Testis (tissue), 3 donors: Measurements from ENCODE around the gene CAMTA1. TPM values are rescaled to one million over a fixed set of nuclear protein-coding genes. Genes with fewer than 3 reads are reported as not detected.

ENCODE experiments used
- DNase-seq: peaks from one replicate; pipeline ENCODE4 v3.0.0-alpha.2; 2019
- H3K27ac ChIP-seq, 2 donors: fragments of 200-600 bp; sonication (generic); one replicate each; pipeline ENCODE4 v1.5.1; 2019
- H3K27me3 ChIP-seq: fragments of 200-600 bp; sonication (generic); one replicate; pipeline ENCODE4 v1.5.1; 2019
- H3K36me3 ChIP-seq: fragments of 200-600 bp; sonication (generic); one replicate; pipeline ENCODE4 v1.5.1; 2017; ENCODE audit warnings: low read depth; ENCODE audit errors: missing control alignments
- H3K4me1 ChIP-seq: fragments of 200-600 bp; sonication (generic); one replicate; pipeline ENCODE4 v1.5.1; 2019
- H3K4me3 ChIP-seq, 2 donors: fragments of 200-600 bp; sonication (generic); one replicate each; pipeline ENCODE4 v1.5.1; 2017 to 2019
- H3K9me3 ChIP-seq: fragments of 200-600 bp; sonication (generic); one replicate; pipeline ENCODE4 v1.5.1; 2017
- POLR2A ChIP-seq: fragments of 450-650 bp; IDR thresholded peaks from one replicate; pipeline ENCODE4 v1.6.1; 2017; ENCODE audit warnings: antibody characterized with exemption, mild to moderate bottlenecking, moderate library complexity
- WGBS, 2 donors: methylation state at CpG; one replicate each; pipeline ENCODE4 v1.1.5; 2018; 5-methylcytosine and 5-hydroxymethylcytosine counted together
- intact Hi-C: fragments of 100-400 bp; cut with DNase I; formaldehyde crosslinking; loops from one replicate; pipeline ENCODE4 v1.15.1; 2023; ENCODE audit warnings: low total_unique reads
- polyA plus RNA-seq: library from polyadenylated mRNA; stranded (reverse); fragments of 350-450 nt; fragmentation: Illumina TruSeq; extraction: RNeasy Lipid Tissue Mini Kit (QIAGEN cat#74804); gene quantifications from one replicate; pipeline ENCODE4 v1.2.3, GENCODE V29; 2014; ENCODE audit warnings: low read depth, low replicate concordance; ENCODE audit not compliant: insufficient read depth
- total RNA-seq, 2 donors: library from RNA; depleted of rRNA; stranded (reverse); fragments of >200 nt; gene quantifications; one replicate each; pipeline ENCODE4 v1.2.3, GENCODE V29; 2016
- TF ChIP-seq, protein P1 (sequence below), 3 experiments: fragments of 450-650 bp in 2 of 3; fragments of 200-600 bp in 1 of 3; sonication (generic) in 1 of 3; IDR thresholded peaks; one replicate each; pipeline ENCODE4 v1.5.1; 2016 to 2019; ENCODE audit warnings: antibody characterized with exemption in 3 of 3, mild to moderate bottlenecking in 2 of 3, moderate library complexity in 1 of 3

The CAMTA1 gene
- total and polyA plus RNA-seq, 3 donors from 2014 or later, result 116 to 158 (median 119) TPM

- Histone ChIP-seq H3K4me3 (no peak overlapping the region), H3K27me3 (no peaks in the 10 kb centered on the region), H3K27ac (no peak overlapping the region), H3K9me3 (no peaks in the 10 kb centered on the region), H3K36me3 (no peaks in the 10 kb centered on the region), H3K4me1 (peaks cover 5% of the 10 kb centered on the region)
- WGBS, 2 donors, result 85 to 98% methylated on average over 3 of the region's 3 CpGs
- intact Hi-C loops, result loop anchor here (10.0 kb wide), 1 partner anchor 601 kb away; no protein-coding TSS in a partner anchor
- no peak for TF ChIP-seq POLR2A
- TF ChIP-seq, protein P1, sequence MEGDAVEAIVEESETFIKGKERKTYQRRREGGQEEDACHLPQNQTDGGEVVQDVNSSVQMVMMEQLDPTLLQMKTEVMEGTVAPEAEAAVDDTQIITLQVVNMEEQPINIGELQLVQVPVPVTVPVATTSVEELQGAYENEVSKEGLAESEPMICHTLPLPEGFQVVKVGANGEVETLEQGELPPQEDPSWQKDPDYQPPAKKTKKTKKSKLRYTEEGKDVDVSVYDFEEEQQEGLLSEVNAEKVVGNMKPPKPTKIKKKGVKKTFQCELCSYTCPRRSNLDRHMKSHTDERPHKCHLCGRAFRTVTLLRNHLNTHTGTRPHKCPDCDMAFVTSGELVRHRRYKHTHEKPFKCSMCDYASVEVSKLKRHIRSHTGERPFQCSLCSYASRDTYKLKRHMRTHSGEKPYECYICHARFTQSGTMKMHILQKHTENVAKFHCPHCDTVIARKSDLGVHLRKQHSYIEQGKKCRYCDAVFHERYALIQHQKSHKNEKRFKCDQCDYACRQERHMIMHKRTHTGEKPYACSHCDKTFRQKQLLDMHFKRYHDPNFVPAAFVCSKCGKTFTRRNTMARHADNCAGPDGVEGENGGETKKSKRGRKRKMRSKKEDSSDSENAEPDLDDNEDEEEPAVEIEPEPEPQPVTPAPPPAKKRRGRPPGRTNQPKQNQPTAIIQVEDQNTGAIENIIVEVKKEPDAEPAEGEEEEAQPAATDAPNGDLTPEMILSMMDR (IDR thresholded peaks at IDR 0.05), result no peak
- no peak for DNase-seq
Measured at GRCh38 chr1:7646164-7646563, 860.9 kb downstream of the CAMTA1 start.

DNA sequence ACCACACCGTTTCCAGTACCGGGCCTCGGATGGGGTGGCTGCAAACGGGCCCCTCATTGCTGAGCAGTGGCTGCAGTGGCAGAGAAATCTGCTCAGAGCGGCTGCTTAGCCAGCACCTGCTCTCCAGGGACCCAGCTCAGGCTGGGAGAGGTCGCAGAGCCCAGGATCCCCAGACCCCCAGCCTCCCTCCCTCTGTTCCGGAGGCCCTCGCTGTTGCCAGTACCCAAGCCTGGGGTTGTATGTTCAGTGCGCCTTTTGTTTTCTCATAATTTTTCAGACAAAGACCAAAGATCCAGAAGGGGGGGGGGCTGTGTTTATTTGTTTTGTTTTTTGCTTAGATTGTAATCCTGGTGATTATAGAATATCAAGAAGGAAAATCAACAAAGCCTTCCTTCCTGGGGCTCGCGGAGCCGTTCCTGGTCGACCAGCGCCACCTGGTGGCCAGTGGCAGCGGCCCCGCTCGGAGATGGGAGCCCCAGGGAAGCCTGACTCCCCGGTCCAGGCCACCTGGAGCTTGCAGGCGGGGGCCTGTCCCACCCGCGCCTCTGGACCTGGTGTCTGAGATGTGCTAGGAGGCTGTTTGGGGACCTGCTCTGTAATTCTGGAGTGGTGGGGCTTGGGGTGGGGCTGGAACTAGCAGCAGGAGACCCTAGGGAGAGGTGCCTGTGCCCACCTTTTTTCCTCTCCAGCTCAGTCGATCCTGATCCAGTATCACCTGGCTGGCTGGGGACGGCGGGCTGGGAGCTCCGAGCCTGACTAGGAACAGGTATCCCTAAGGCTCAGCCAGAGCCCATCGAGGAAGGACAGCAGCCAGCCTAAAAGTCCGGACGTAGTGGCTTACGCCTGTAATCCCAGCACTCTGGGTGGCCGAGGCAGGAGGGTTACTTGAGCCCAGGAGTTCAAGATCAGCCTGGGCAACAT is 862.0 kb downstream of the CAMTA1 start:
- intact Hi-C loops, result loop anchor here (10.0 kb wide), 1 partner anchor 602 kb away; no protein-coding TSS in a partner anchor
- Histone ChIP-seq H3K36me3 (no peaks in the 10 kb centered on the region), H3K27me3 (no peaks in the 10 kb centered on the region), H3K4me3 (no peak overlapping the region), H3K4me1 (peaks cover 5% of the 10 kb centered on the region), H3K9me3 (no peaks in the 10 kb centered on the region), H3K27ac (no peak overlapping the region)
- WGBS, 2 donors, result 49 to 52% methylated on average over 20 to 29 of the region's 30 CpGs
- DNase-seq, result peak; percentile 80
- no peak for TF ChIP-seq POLR2A
- TF ChIP-seq, protein P1 (IDR thresholded peaks at IDR 0.05), result peak; percentile 96 to 99 (median 96)

DNA sequence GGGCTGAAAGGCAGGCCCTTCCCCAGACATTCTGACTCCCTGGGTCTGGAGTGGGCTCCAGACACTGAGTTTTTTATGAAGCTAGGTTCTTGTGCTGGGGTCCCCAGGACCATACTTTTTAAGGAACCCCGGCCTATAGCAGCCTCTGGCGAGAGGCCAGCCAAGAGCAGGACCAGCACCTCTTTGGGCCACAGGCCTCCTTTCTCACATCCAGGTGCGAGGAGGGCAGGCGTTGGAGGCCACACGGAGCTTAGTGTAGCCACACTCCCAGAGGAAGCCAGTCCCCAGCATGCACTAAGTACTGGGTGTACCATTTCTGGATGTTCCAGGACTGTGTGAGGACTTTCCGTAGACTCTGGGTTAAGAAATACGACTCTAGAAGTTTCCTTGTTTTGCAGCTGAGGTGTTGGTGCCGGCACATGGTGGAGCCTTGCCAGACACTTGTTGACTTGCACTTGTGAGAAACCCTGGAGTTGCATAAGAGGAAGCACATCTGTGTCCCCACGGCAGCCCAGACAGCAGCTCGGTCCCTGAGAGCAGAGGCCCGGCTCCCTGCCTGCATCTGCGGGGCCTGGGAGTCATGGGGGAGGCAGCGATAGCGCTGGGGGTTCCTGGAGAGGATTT is 863.6 kb downstream of the CAMTA1 start:
- H3K36me3 ChIP-seq, result no peaks in the 10 kb centered on the region
- H3K4me1 ChIP-seq, result peaks cover 5% of the 10 kb centered on the region
- intact Hi-C loops, result loop anchor here (10.0 kb wide), 1 partner anchor 604 kb away; no protein-coding TSS in a partner anchor
- H3K27ac ChIP-seq, result no peak overlapping the region
- DNase-seq, result peak; percentile 68
- H3K9me3 ChIP-seq, result no peaks in the 10 kb centered on the region
- H3K4me3 ChIP-seq, result no peak overlapping the region
- TF ChIP-seq, protein P1 (IDR thresholded peaks at IDR 0.05), result no peak
- no peak for TF ChIP-seq POLR2A
- H3K27me3 ChIP-seq, result no peaks in the 10 kb centered on the region
- WGBS, 2 donors, result 42 to 48% methylated on average over 12 to 14 of the region's 14 CpGs

- DNase-seq, result no peak
- intact Hi-C loops, result no loop called here
- WGBS, 2 donors, result 88 to 91% methylated on average over 9 to 11 of the region's 11 CpGs
Measured at GRCh38 chr1:7650801-7651200, 865.5 kb downstream of the CAMTA1 start.

More at GRCh38 chr1:7650801-7651200, 865.5 kb downstream of the CAMTA1 start:
- Histone ChIP-seq H3K36me3 (no peaks in the 10 kb centered on the region), H3K4me3 (no peak overlapping the region), H3K9me3 (no peaks in the 10 kb centered on the region), H3K4me1 (no peaks in the 10 kb centered on the region), H3K27ac (no peak overlapping the region), H3K27me3 (no peaks in the 10 kb centered on the region)
- TF ChIP-seq POLR2A, result no peak
- TF ChIP-seq, protein P1 (IDR thresholded peaks at IDR 0.05), result no peak
